ENCODE results near the gene CLEC16A.

The CLEC16A gene

DNA sequence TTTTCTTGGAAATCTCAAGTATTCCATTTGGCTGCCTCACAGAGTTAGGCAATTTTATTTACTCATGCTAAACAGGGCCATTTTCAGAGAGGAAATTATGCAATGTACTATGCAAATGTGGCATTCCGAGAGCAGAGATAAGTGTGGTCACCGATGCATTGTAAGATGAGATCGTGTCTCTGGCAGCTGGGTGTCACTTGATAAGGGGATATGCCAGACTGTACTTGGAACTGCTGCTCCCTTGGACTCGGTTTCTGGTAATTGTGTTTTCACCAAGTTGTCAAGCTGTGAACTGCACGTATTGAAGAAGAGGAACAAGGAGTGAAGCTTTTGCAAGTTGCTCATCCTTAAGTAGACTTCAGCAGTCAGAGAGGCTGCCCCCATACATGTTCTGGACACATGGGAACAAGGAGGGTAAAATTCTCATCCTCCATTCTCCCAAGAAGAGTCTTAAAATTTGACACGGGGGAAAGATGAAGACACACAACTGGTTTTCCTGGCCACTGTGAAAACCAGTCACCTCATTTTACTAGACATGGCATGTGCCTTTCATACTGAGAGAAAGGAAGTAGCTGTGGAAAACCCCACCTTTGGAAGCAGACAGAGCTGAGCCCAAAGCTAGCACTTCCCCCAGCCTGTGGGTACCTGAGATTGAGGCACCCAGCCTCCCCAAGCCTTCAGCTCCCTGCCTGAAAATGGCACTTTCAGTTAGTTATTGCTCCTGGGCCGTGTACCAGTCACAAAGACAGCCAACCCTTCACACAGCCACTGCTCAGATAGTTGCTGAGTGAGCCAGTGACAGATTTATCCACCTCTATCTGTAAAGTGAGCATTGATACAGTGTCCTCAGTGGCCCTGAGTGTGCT, 160.9 kb downstream of the CLEC16A start:
- H3K9me3 ChIP-seq (ENCODE audit: control insufficient read depth in 5 of 5, low read length in 5 of 5): no peaks in the 10 kb centered on the region

DNA sequence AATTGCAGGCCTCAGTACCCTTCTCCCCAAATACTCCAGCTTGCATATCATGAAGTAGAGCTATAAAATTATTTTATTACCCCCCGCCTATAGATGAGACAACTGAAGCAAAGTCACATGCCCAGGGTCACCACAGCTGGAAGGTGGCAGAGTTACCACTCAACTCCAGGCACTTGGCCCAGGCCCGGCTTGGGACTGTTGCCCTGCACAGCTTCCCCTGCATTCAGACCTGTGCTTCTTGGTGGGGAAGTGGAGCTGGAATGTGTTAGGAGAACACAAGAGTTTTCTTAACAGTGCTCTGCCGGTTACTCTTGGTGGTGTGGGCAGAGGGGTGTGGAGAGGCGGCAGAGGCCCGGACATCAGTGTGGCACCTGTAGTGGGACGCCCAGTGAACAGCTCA, 162.4 kb downstream of the CLEC16A start:
- Histone ChIP-seq H3K4me1 (ENCODE audit: control insufficient read depth in 5 of 5, insufficient read depth in 5 of 5, low read length in 5 of 5) (peaks cover 9 to 26% (median 24%) of the 10 kb centered on the region in 5 donors), H3K9ac (ENCODE audit: low read length in 5 of 5) (no peak overlapping the region)

More for the DNA sequence above, 160.9 kb downstream of the CLEC16A start:
- Histone ChIP-seq H3K9ac (ENCODE audit: low read length in 5 of 5) (no peak overlapping the region), H3K4me3 (ENCODE audit: low read depth in 1 of 5, low read length in 5 of 5) (peak overlapping the region in 2 of 5 donors; percentile 4 to 37), H3K27me3 (ENCODE audit: control insufficient read depth in 5 of 5, insufficient read depth in 4 of 5, low read length in 5 of 5) (no peaks in the 10 kb centered on the region), H3K36me3 (ENCODE audit: control insufficient read depth in 5 of 5, insufficient read depth in 5 of 5, low read length in 5 of 5) (peaks cover 0 to 4% (median 0%) of the 10 kb centered on the region in 5 donors), H3K27ac (ENCODE audit: low read depth, low read length) (no peak overlapping the region), H3K4me1 (ENCODE audit: control insufficient read depth in 5 of 5, insufficient read depth in 5 of 5, low read length in 5 of 5) (peaks cover 9 to 31% (median 28%) of the 10 kb centered on the region in 5 donors)

DNA sequence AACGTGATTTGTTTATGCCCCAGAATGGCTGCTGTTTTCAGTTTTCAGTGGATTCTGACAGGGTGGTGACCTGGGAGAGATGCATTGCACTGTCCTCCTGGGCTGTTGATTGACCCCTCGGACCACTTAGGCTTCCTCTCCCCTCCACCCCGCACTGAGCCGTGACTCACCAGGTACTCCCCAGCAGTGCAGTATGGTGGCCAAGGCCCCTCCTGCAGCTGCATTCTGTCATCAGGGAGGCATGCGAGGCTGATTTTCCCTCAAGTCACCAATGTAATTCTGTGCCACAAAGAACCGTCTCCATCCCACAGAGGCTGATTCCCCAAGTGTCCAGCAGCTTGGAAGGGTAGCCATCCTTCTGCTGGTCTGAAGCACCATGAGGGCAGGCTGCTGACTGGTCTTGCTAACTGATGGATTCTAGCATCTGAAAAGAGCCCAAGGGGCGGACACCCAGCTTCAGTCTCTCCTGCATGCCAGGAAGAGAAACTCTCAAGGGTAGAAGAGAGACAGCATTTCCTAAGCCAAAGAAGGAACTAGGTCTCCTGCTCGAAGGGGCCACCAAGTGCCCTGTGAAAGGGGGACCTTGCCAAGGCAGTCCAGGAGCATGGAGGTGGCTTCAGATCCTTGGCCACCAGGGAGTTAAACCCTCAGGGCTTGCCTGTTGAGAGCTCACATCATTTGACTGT, 163.6 kb downstream of the CLEC16A start:
- Histone ChIP-seq H3K27me3 (ENCODE audit: control insufficient read depth in 5 of 5, insufficient read depth in 4 of 5, low read length in 5 of 5) (no peaks in the 10 kb centered on the region), H3K4me1 (ENCODE audit: control insufficient read depth in 5 of 5, insufficient read depth in 5 of 5, low read length in 5 of 5) (peaks cover 9 to 21% (median 15%) of the 10 kb centered on the region in 5 donors)

More for the DNA sequence above, 162.4 kb downstream of the CLEC16A start:
- H3K4me3 ChIP-seq (ENCODE audit: low read depth in 1 of 5, low read length in 5 of 5): no peak overlapping the region
- no peak overlapping the region for H3K27ac ChIP-seq (ENCODE audit: low read depth, low read length)
- H3K9me3 ChIP-seq (ENCODE audit: control insufficient read depth in 5 of 5, low read length in 5 of 5): peaks cover 0 to 12% (median 11%) of the 10 kb centered on the region in 5 donors
- peaks cover 0 to 4% (median 0%) of the 10 kb centered on the region in 5 donors for H3K36me3 ChIP-seq (ENCODE audit: control insufficient read depth in 5 of 5, insufficient read depth in 5 of 5, low read length in 5 of 5)
- H3K27me3 ChIP-seq (ENCODE audit: control insufficient read depth in 5 of 5, insufficient read depth in 4 of 5, low read length in 5 of 5): no peaks in the 10 kb centered on the region

DNA sequence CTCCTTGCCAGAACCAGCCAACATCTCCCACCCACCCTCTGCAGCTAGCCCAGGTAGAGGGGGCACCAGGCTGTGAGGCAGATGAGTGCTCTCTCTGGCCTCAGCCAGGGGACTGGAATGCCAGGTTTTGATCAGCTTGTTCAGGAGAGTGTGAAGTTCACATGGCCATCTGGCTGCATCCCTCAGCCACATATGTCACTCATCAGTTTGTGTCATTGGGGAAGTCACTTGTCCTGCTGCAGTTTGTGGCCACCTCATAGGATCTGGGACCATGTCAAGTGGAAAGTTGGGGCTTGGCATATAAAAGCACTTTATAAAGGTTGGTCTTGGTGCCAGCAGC, 164.1 kb downstream of the CLEC16A start:
- Histone ChIP-seq H3K27me3 (ENCODE audit: control insufficient read depth in 5 of 5, insufficient read depth in 4 of 5, low read length in 5 of 5) (no peaks in the 10 kb centered on the region), H3K4me3 (ENCODE audit: low read depth in 1 of 5, low read length in 5 of 5) (no peak overlapping the region), H3K9me3 (ENCODE audit: control insufficient read depth in 5 of 5, low read length in 5 of 5) (peaks cover 0 to 12% (median 11%) of the 10 kb centered on the region in 5 donors), H3K27ac (ENCODE audit: low read depth, low read length) (no peak overlapping the region), H3K36me3 (ENCODE audit: control insufficient read depth in 5 of 5, insufficient read depth in 5 of 5, low read length in 5 of 5) (peaks cover 0 to 4% (median 0%) of the 10 kb centered on the region in 5 donors), H3K9ac (ENCODE audit: low read length in 5 of 5) (no peak overlapping the region), H3K4me1 (ENCODE audit: control insufficient read depth in 5 of 5, insufficient read depth in 5 of 5, low read length in 5 of 5) (peaks cover 9 to 19% (median 14%) of the 10 kb centered on the region in 5 donors)

More for the DNA sequence above, 163.6 kb downstream of the CLEC16A start:
- Histone ChIP-seq H3K4me3 (ENCODE audit: low read depth in 1 of 5, low read length in 5 of 5) (no peak overlapping the region), H3K9me3 (ENCODE audit: control insufficient read depth in 5 of 5, low read length in 5 of 5) (peaks cover 0 to 12% (median 11%) of the 10 kb centered on the region in 5 donors), H3K27ac (ENCODE audit: low read depth, low read length) (no peak overlapping the region), H3K9ac (ENCODE audit: low read length in 5 of 5) (no peak overlapping the region), H3K36me3 (ENCODE audit: control insufficient read depth in 5 of 5, insufficient read depth in 5 of 5, low read length in 5 of 5) (peaks cover 0 to 4% (median 0%) of the 10 kb centered on the region in 5 donors)

DNA sequence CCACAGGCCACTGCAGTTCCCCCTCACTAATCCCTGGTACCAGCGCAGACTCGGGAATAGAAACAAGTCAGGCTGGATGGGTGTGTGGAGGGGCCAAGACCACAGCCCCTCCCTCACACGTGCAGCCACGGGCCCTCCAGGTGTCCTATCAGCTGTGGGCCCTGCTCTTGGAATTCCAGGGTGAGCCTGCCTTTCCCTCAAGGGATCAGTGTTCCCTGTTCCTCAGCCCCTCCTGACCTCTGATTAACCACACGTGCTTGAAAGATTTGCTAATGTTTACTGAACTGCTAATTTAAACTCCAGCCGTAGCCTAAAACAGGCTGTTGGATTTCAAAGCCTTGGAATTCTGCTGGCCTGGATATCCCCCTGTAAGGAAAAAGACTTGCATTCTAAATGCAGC, 165.2 kb downstream of the CLEC16A start:
- no peak overlapping the region for H3K9ac ChIP-seq (ENCODE audit: low read length in 5 of 5)
- peaks cover 0 to 12% (median 11%) of the 10 kb centered on the region in 5 donors for H3K9me3 ChIP-seq (ENCODE audit: control insufficient read depth in 5 of 5, low read length in 5 of 5)
- peaks cover 0 to 4% (median 0%) of the 10 kb centered on the region in 5 donors for H3K36me3 ChIP-seq (ENCODE audit: control insufficient read depth in 5 of 5, insufficient read depth in 5 of 5, low read length in 5 of 5)
- H3K4me3 ChIP-seq (ENCODE audit: low read depth in 1 of 5, low read length in 5 of 5): no peak overlapping the region
- no peaks in the 10 kb centered on the region for H3K27me3 ChIP-seq (ENCODE audit: control insufficient read depth in 5 of 5, insufficient read depth in 4 of 5, low read length in 5 of 5)
- no peak overlapping the region for H3K27ac ChIP-seq (ENCODE audit: low read depth, low read length)
- H3K4me1 ChIP-seq (ENCODE audit: control insufficient read depth in 5 of 5, insufficient read depth in 5 of 5, low read length in 5 of 5): peaks cover 9 to 12% (median 10%) of the 10 kb centered on the region in 5 donors

DNA sequence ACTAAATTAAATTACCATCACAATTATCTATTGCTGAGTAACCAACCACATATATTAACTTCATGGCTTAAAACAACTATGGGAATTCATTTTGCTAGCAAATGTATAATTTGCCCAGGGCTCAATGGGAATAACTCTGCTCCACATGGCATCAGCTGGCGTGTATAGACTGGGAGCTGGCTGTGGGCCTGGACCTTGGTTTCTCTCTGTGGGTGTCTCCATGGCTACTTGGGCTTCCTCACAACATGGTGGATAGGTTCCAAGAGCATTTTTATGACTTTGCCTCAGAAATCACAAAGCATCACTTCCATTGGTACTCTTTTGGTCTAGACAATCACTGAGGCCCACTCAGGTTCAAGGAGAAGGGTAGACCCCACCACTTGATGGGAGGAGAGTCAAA, 166.8 kb downstream of the CLEC16A start:
- no peak overlapping the region for H3K9ac ChIP-seq (ENCODE audit: low read length in 5 of 5)
- peaks cover 0 to 12% (median 11%) of the 10 kb centered on the region in 5 donors for H3K9me3 ChIP-seq (ENCODE audit: control insufficient read depth in 5 of 5, low read length in 5 of 5)
- no peaks in the 10 kb centered on the region for H3K4me1 ChIP-seq (ENCODE audit: control insufficient read depth in 5 of 5, insufficient read depth in 5 of 5, low read length in 5 of 5)
- no peak overlapping the region for H3K4me3 ChIP-seq (ENCODE audit: low read depth in 1 of 5, low read length in 5 of 5)
- H3K36me3 ChIP-seq (ENCODE audit: control insufficient read depth in 5 of 5, insufficient read depth in 5 of 5, low read length in 5 of 5): peaks cover 0 to 4% (median 2%) of the 10 kb centered on the region in 5 donors
- H3K27me3 ChIP-seq (ENCODE audit: control insufficient read depth in 5 of 5, insufficient read depth in 4 of 5, low read length in 5 of 5): no peaks in the 10 kb centered on the region
- no peak overlapping the region for H3K27ac ChIP-seq (ENCODE audit: low read depth, low read length)

DNA sequence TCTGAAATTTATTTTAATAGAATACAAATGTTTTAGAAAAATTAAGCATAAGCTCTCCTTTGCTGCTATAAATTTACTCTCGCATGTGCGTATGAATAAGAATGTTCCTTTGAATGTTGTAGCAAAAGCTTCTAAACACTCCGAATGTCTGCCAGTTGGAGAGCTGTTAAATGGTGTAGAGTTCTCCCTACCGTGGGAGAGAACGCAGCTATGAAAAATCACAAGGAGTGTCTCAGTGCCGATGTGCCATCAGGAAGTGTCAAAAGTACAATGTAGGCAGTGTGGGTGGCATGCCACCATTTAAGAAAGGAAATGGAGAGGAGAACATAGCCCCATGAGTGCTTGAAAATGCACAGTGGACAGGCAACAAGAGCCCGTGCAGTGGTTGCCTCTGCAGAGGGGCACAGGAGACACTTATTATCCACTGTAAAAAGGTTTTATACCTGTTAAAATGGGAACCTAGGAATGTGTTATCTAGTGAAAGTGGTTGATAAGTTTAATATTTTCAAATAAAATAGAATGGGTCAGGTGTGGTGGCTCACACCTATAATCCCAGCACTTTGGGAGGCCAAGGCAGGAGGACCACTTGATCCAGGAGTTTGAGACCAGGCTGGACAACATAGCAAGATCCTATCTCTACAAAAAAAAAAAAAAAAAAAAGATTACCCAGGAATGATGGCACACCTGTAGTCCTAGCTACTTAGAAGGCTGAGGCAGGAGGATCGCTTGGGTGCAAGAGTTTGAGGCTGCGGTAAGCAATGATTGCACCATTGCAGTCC, 167.7 kb downstream of the CLEC16A start:
- Histone ChIP-seq H3K4me3 (ENCODE audit: low read depth in 1 of 5, low read length in 5 of 5) (no peak overlapping the region), H3K9ac (ENCODE audit: low read length in 5 of 5) (no peak overlapping the region), H3K27me3 (ENCODE audit: control insufficient read depth in 5 of 5, insufficient read depth in 4 of 5, low read length in 5 of 5) (no peaks in the 10 kb centered on the region), H3K36me3 (ENCODE audit: control insufficient read depth in 5 of 5, insufficient read depth in 5 of 5, low read length in 5 of 5) (peaks cover 0 to 4% (median 3%) of the 10 kb centered on the region in 5 donors), H3K9me3 (ENCODE audit: control insufficient read depth in 5 of 5, low read length in 5 of 5) (peaks cover 0 to 12% (median 11%) of the 10 kb centered on the region in 5 donors), H3K27ac (ENCODE audit: low read depth, low read length) (no peak overlapping the region), H3K4me1 (ENCODE audit: control insufficient read depth in 5 of 5, insufficient read depth in 5 of 5, low read length in 5 of 5) (no peaks in the 10 kb centered on the region)

DNA sequence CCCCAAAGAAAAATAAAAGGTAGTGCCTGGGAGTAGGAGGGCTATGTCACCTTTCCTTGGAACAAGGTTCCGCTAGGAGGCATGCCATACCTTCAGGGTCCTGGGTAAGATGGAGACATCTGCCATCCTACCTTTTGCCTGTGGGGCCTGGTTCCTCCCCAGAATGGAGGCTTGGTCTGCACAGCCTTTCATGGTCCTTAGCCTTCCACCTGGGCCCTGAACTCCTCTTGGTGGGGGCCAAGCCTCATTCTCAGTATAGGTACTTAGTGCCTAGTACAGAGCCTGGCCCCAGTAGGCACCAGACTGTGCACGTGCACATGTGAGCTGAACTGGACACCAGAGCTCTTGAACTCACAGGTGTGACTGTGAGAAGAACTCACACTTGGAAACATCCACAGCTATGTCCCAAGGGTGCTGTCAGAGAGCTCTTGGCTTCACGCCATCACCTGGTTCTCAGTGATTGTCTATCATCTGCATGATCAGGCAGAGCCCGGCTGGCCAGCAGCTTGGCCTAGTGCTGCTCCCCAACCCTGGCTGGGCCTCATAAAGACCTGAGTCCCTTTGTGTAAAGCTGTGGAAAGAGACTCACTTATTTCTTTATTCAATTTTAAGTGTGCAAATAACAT, 168.5 kb downstream of the CLEC16A start:
- peaks cover 0 to 12% (median 11%) of the 10 kb centered on the region in 5 donors for H3K9me3 ChIP-seq (ENCODE audit: control insufficient read depth in 5 of 5, low read length in 5 of 5)
- H3K9ac ChIP-seq (ENCODE audit: low read length in 5 of 5): no peak overlapping the region
- H3K4me3 ChIP-seq (ENCODE audit: low read depth in 1 of 5, low read length in 5 of 5): no peak overlapping the region
- peaks cover 0 to 4% (median 3%) of the 10 kb centered on the region in 5 donors for H3K36me3 ChIP-seq (ENCODE audit: control insufficient read depth in 5 of 5, insufficient read depth in 5 of 5, low read length in 5 of 5)
- H3K4me1 ChIP-seq (ENCODE audit: control insufficient read depth in 5 of 5, insufficient read depth in 5 of 5, low read length in 5 of 5): no peaks in the 10 kb centered on the region
- no peaks in the 10 kb centered on the region for H3K27me3 ChIP-seq (ENCODE audit: control insufficient read depth in 5 of 5, insufficient read depth in 4 of 5, low read length in 5 of 5)
- no peak overlapping the region for H3K27ac ChIP-seq (ENCODE audit: low read depth, low read length)

DNA sequence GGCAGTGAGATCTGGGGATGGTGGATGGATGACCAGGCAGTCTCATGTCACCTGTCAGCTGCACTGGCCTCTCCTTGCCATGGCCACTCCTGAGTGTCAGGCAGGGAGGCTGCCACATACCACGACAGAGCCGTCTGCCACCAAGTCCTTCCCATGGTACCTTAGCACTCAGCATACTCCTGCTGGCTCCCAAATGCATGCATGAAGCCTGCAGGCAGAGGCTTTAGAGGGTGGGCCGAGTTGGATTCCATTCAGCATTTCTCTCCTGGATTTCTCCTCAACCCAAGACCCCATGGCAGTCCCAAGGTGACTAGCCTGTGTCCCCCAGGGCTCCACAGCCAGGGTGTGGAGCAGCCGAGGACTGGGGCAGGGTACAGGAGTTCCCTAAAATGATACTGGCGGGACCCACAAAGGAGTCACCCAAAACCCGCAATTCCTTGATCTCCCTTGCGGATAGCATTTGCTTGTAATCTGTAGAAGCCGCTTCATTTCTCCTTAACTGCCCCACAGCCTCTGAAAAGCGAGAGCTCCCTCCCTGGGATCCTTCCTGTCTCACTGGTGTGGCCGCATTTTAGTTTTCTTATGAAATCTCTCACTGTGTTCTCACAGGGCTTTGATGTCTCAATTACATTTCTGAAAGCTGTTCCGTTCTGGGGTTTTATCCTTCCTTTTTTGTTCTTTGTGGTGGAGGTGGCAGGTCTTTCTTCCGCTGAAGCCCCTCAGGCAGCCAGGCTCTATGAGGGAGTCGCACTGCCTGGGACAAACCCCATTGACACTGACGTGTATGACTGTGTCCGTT, 170.2 kb downstream of the CLEC16A start:
- Histone ChIP-seq H3K4me1 (ENCODE audit: control insufficient read depth in 5 of 5, insufficient read depth in 5 of 5, low read length in 5 of 5) (no peaks in the 10 kb centered on the region), H3K9me3 (ENCODE audit: control insufficient read depth in 5 of 5, low read length in 5 of 5) (peaks cover 0 to 12% (median 11%) of the 10 kb centered on the region in 5 donors), H3K36me3 (ENCODE audit: control insufficient read depth in 5 of 5, insufficient read depth in 5 of 5, low read length in 5 of 5) (peaks cover 0 to 4% (median 2%) of the 10 kb centered on the region in 5 donors), H3K9ac (ENCODE audit: low read length in 5 of 5) (no peak overlapping the region), H3K4me3 (ENCODE audit: low read depth in 1 of 5, low read length in 5 of 5) (no peak overlapping the region), H3K27me3 (ENCODE audit: control insufficient read depth in 5 of 5, insufficient read depth in 4 of 5, low read length in 5 of 5) (no peaks in the 10 kb centered on the region), H3K27ac (ENCODE audit: low read depth, low read length) (no peak overlapping the region)

All from subcutaneous abdominal adipose tissue (tissue), 5 donors.